SK-N-SH (cell line): ENCODE data around the gene CALB2. TPM values are rescaled to one million over a fixed set of nuclear protein-coding genes. Genes with fewer than 3 reads are reported as not detected.

Experiments used
- CTCF ChIA-PET: fragments of 300-600, 350-600 bp; formaldehyde crosslinking; extraction: SDS; loops from one replicate; lab custom pipeline; 2021; lab: Yijun Ruan, JAX
- POLR2A ChIA-PET: fragments of 350-600 bp; sonication (Branson Sonifier 250); formaldehyde crosslinking; extraction: SDS; loops from one replicate; lab custom pipeline; 2020; ENCODE audit warnings: antibody characterized with exemption, inconsistent platforms; lab: Yijun Ruan, JAX
- DNase-seq: peaks from one replicate; pipeline ENCODE4 v3.0.0; 2012
- H2AFZ ChIP-seq: fragments of 200-600 bp; sonication (generic); 2 replicates; pipeline ENCODE4 v1.8.1; 2016; ENCODE audit warnings: antibody characterized with exemption, mild to moderate bottlenecking, low read depth
- H3F3A ChIP-seq: fragments of 200-600 bp; sonication (generic); replicated peaks from 2 replicates; pipeline ENCODE3; 2016; ENCODE audit warnings: antibody characterized with exemption, mild to moderate bottlenecking; ENCODE audit not compliant: insufficient read depth
- H3K27ac ChIP-seq, 2 experiments: fragments of 200-500 bp in 1 of 2; fragments of 200-600 bp in 1 of 2; sonication (Bioruptor generic) in 1 of 2; sonication (generic), shearing (Covaris generic) in 1 of 2; 2 replicates each; pipeline versions ENCODE4 v1.5.1 to v1.6.1; 2014 to 2016; ENCODE audit warnings: low read depth in 2 of 2, inconsistent platforms in 1 of 2, low read length in 1 of 2, mild to moderate bottlenecking in 1 of 2, mixed read lengths in 1 of 2
- H3K27me3 ChIP-seq: fragments of 200-600 bp; sonication (generic), shearing (Covaris generic); 2 replicates; pipeline ENCODE4 v1.6.1; 2016; ENCODE audit warnings: mixed run types; ENCODE audit not compliant: insufficient read depth
- H3K36me3 ChIP-seq, 2 experiments: fragments of 200-500 bp in 1 of 2; fragments of 200-600 bp in 1 of 2; sonication (Bioruptor generic) in 1 of 2; sonication (generic) in 1 of 2; replicated peaks in 1 of 2; 2 replicates each; pipeline versions ENCODE3 to v1.5.1; 2014 to 2016; ENCODE audit warnings: low read length in 1 of 2, mild to moderate bottlenecking in 1 of 2; ENCODE audit not compliant: insufficient read depth in 2 of 2, control insufficient read depth in 1 of 2
- H3K4me1 ChIP-seq, 2 experiments: fragments of 200-500 bp in 1 of 2; fragments of 200-600 bp in 1 of 2; sonication (Bioruptor generic) in 1 of 2; sonication (generic), shearing (Covaris generic) in 1 of 2; 2 replicates each; pipeline versions ENCODE4 v1.5.1 to v1.6.1; 2014 to 2016; ENCODE audit warnings: low read depth in 1 of 2, low read length in 1 of 2, mixed run types in 1 of 2; ENCODE audit not compliant: insufficient read depth in 2 of 2, control insufficient read depth in 1 of 2
- H3K4me2 ChIP-seq: fragments of 200-600 bp; sonication (generic), shearing (Covaris generic); 2 replicates; pipeline ENCODE4 v1.6.1; 2017; ENCODE audit warnings: mixed run types
- H3K4me3 ChIP-seq, 2 experiments: fragments of 200-500 bp in 1 of 2; fragments of 200-600 bp in 1 of 2; sonication (Bioruptor generic) in 1 of 2; sonication (generic), shearing (Covaris generic) in 1 of 2; 2 replicates each; pipeline versions ENCODE4 v1.5.1 to v1.8.1; 2014 to 2016; ENCODE audit warnings: low read depth in 2 of 2, inconsistent platforms in 1 of 2, low read length in 1 of 2, mild to moderate bottlenecking in 1 of 2, mixed read lengths in 1 of 2, moderate library complexity in 1 of 2
- H3K79me2 ChIP-seq: fragments of 200-600 bp; sonication (generic); 2 replicates; pipeline ENCODE4 v1.8.1; 2017; ENCODE audit warnings: mild to moderate bottlenecking; ENCODE audit not compliant: insufficient read depth
- H3K9ac ChIP-seq: fragments of 200-600 bp; sonication (generic); 2 replicates; pipeline ENCODE4 v1.6.1; 2017; ENCODE audit warnings: mixed run types
- H3K9me2 ChIP-seq: fragments of 200-600 bp; sonication (generic); 2 replicates; pipeline ENCODE4 v1.6.1; 2017; ENCODE audit warnings: mixed run types
- H3K9me3 ChIP-seq: fragments of 200-600 bp; sonication (generic); 2 replicates; pipeline ENCODE4 v1.6.1; 2017; ENCODE audit warnings: mixed run types, mild to moderate bottlenecking, moderate library complexity
- H4K20me1 ChIP-seq: fragments of 200-600 bp; sonication (generic); 2 replicates; pipeline ENCODE4 v1.6.1; 2017; ENCODE audit warnings: mild to moderate bottlenecking, mixed run types; ENCODE audit not compliant: insufficient read depth
- FOSL2 ChIP-seq: IDR thresholded peaks from 2 replicates; pipeline ENCODE4 v1.4.0; 2012; ENCODE audit warnings: low read depth, mild to moderate bottlenecking, moderate library complexity, borderline replicate concordance
- IRF3 ChIP-seq: fragments of 150-350 bp; IDR thresholded peaks from 2 replicates; pipeline ENCODE4 v1.6.1; 2016; ENCODE audit warnings: mild to moderate bottlenecking, low read depth, low read length
- MAX ChIP-seq: IDR thresholded peaks from 2 replicates; pipeline ENCODE4 v1.4.0; 2012; ENCODE audit warnings: low read depth
- MXI1 ChIP-seq: IDR thresholded peaks from 2 replicates; pipeline ENCODE4 v1.6.1; 2012; ENCODE audit warnings: mild to moderate bottlenecking, low read depth, low read length, improper control_type of control experiment
- NFIC ChIP-seq: IDR thresholded peaks from 2 replicates; pipeline ENCODE4 v1.4.0; 2012; ENCODE audit warnings: borderline replicate concordance
- PBX3 ChIP-seq: IDR thresholded peaks from 2 replicates; pipeline ENCODE4; 2012
- RCOR1 ChIP-seq: fragments of 150-350 bp; IDR thresholded peaks from 2 replicates; pipeline ENCODE4 v1.6.1; 2017; ENCODE audit warnings: antibody characterized with exemption, low read length
- REST ChIP-seq: IDR thresholded peaks from 2 replicates; pipeline ENCODE4 v1.6.1; 2012; ENCODE audit warnings: mild to moderate bottlenecking, low read depth, low read length, moderate library complexity
- RFX5 ChIP-seq: IDR thresholded peaks from 2 replicates; pipeline ENCODE4 v1.6.1; 2012; ENCODE audit warnings: mild to moderate bottlenecking, improper control_type of control experiment, low read length
- RXRA ChIP-seq: IDR thresholded peaks from 2 replicates; pipeline ENCODE4 v1.4.0; 2012; ENCODE audit warnings: low read depth, mild to moderate bottlenecking, borderline replicate concordance
- WGBS: methylation state at CpG from one replicate; pipeline ENCODE4 v1.1.6; 2017; ENCODE audit warnings: low lambda C conversion rate; 5-methylcytosine and 5-hydroxymethylcytosine counted together
- polyA plus RNA-seq, 3 experiments: library from polyadenylated mRNA; depleted of rRNA; stranded (reverse); fragments of >200 nt; gene quantifications; 2 replicates each; pipeline ENCODE4 v1.2.3, GENCODE V29; 2012

Gene CALB2
- polyA plus RNA-seq, 1 of the 3 experiments (the other 2 are of a cell fraction), result 0.12 TPM

- Histone ChIP-seq H2AFZ (no peak overlapping the region), H3K27me3 (no peaks in the 10 kb centered on the region), H3K4me1 (no peaks in the 10 kb centered on the region), H3K9me3 (no peaks in the 10 kb centered on the region), H3K4me2 (no peak overlapping the region), H3K27ac (no peak overlapping the region), H4K20me1 (no peaks in the 10 kb centered on the region)
- POLR2A ChIA-PET, result no interaction called here
- TF ChIP-seq MAX (no peak), IRF3 (no peak), RFX5 (no peak)
- TF ChIP-seq, all 33 proteins: peak for 0
- no peak overlapping the region for H3K9ac ChIP-seq
- H3K9me2 ChIP-seq, result no peaks in the 10 kb centered on the region
- DNase-seq, result no peak
- WGBS, result 0% methylated on average over 2 of the region's 2 CpGs
- CTCF ChIA-PET, result interaction anchor here (1.9 to 2.0 kb wide), 2 partner anchors 19 to 27 kb away, joined by 6 read pairs; no protein-coding TSS in a partner anchor
- no peaks in the 10 kb centered on the region for H3K36me3 ChIP-seq
- H3K79me2 ChIP-seq, result no peaks in the 10 kb centered on the region
- no peak overlapping the region for H3K4me3 ChIP-seq
- no peaks in the 10 kb centered on the region for H3F3A ChIP-seq
Observed at GRCh38 chr16:71338193-71338592, 20.3 kb upstream of the CALB2 start.

- no peak overlapping the region for H3K9ac ChIP-seq
- no peak for DNase-seq
- CTCF ChIA-PET, result interaction anchor here (1.9 to 2.0 kb wide), 3 partner anchors 19 to 161 kb away, joined by 4 to 8 read pairs (median 6); no protein-coding TSS in a partner anchor
- no peaks in the 10 kb centered on the region for H3K27me3 ChIP-seq
- WGBS, result 79% methylated on average over 1 of the region's 1 CpG
- H3F3A ChIP-seq, result no peaks in the 10 kb centered on the region
- no peak overlapping the region for H3K4me2 ChIP-seq
- H3K27ac ChIP-seq, result no peak overlapping the region
- H3K4me1 ChIP-seq, result no peaks in the 10 kb centered on the region
- no peaks in the 10 kb centered on the region for H3K9me2 ChIP-seq
- H3K36me3 ChIP-seq, result no peaks in the 10 kb centered on the region
- H3K79me2 ChIP-seq, result no peaks in the 10 kb centered on the region
- TF ChIP-seq NFIC (no peak), PBX3 (no peak)
- TF ChIP-seq, all 33 proteins: peak for 0
- no peak overlapping the region for H3K4me3 ChIP-seq
- H3K9me3 ChIP-seq, result no peaks in the 10 kb centered on the region
- H2AFZ ChIP-seq, result no peak overlapping the region
- no peaks in the 10 kb centered on the region for H4K20me1 ChIP-seq
- POLR2A ChIA-PET, result no interaction called here
Observed at GRCh38 chr16:71338632-71339031, 19.9 kb upstream of the CALB2 start.

GRCh38 chr16:71339236-71340171 is 19.0 kb upstream of the CALB2 start:
- Histone ChIP-seq H3K9me3 (no peaks in the 10 kb centered on the region), H2AFZ (no peak overlapping the region), H3K27me3 (no peaks in the 10 kb centered on the region), H4K20me1 (no peaks in the 10 kb centered on the region), H3K9me2 (no peaks in the 10 kb centered on the region), H3K79me2 (no peaks in the 10 kb centered on the region), H3K36me3 (no peaks in the 10 kb centered on the region), H3K4me3 (no peak overlapping the region)
- CTCF ChIA-PET, result interaction anchor here (1.1 to 2.0 kb wide), 5 partner anchors 18 to 160 kb away, joined by 4 to 8 read pairs (median 4); no protein-coding TSS in a partner anchor
- WGBS, result 33% methylated on average over 19 of the region's 19 CpGs
- no peak for DNase-seq
- TF ChIP-seq REST (peak; percentile 54; the same call in 1 of the 2 replicates), PBX3 (no peak), MXI1 (no peak), RCOR1 (no peak), RFX5 (no peak), RXRA (no peak), FOSL2 (no peak)
- TF ChIP-seq, all 33 proteins: peak for 1
- no peaks in the 10 kb centered on the region for H3F3A ChIP-seq
- H3K9ac ChIP-seq, result no peak overlapping the region
- POLR2A ChIA-PET, result no interaction called here
- H3K4me1 ChIP-seq, result no peaks in the 10 kb centered on the region
- H3K4me2 ChIP-seq, result no peak overlapping the region
- no peak overlapping the region for H3K27ac ChIP-seq
